WTC11 (cell line): Measurements from ENCODE around the gene CALML3. TPM values are rescaled to one million over a fixed set of nuclear protein-coding genes. Genes with fewer than 3 reads are reported as not detected.

ENCODE experiments used
- ATAC-seq: fragments of 200-7000 bp; cut with Tn5 transposase; 2 replicates; pipeline ENCODE4 v1.10.0; 2021; ENCODE audit warnings: mild to moderate bottlenecking, moderate library complexity
- CTCF ChIA-PET: fragments of 300-600 bp; sonication (Branson Sonifier 250); formaldehyde crosslinking; loops from one replicate; lab custom pipeline; 2021; ENCODE audit warnings: antibody characterized with exemption; lab: Charles Lee
- POLR2A ChIA-PET: fragments of 350-600 bp; sonication (Branson Sonifier 250); formaldehyde crosslinking; loops from one replicate; lab custom pipeline; 2021; ENCODE audit warnings: antibody characterized with exemption; lab: Charles Lee
- DNase-seq: peaks from one replicate; pipeline ENCODE4 v3.0.0; 2021; ENCODE audit warnings: low spot score
- H3K27ac Mint-ChIP-seq: 2 replicates; pipeline ENCODE4 v1.8.0; 2021; ENCODE audit warnings: mixed read lengths
- H3K27me3 Mint-ChIP-seq: 2 replicates; pipeline ENCODE4 v1.8.0; 2021; ENCODE audit warnings: low read depth, mild to moderate bottlenecking, moderate library complexity, mixed read lengths
- H3K36me3 Mint-ChIP-seq: 2 replicates; pipeline ENCODE4 v1.8.0; 2021; ENCODE audit warnings: mixed read lengths
- H3K4me1 Mint-ChIP-seq: 2 replicates; pipeline ENCODE4 v1.8.0; 2022; ENCODE audit warnings: mixed read lengths
- H3K4me3 Mint-ChIP-seq: 2 replicates; pipeline ENCODE4 v1.8.0; 2021; ENCODE audit warnings: mild to moderate bottlenecking, moderate library complexity, mixed read lengths
- H3K9me3 Mint-ChIP-seq: 2 replicates; pipeline ENCODE4 v1.8.0; 2021; ENCODE audit warnings: mixed read lengths
- CREB1 ChIP-seq: sonication (generic); formaldehyde crosslinking; IDR thresholded peaks from 2 replicates; pipeline ENCODE4 v1.8.0; 2023; ENCODE audit warnings: mild to moderate bottlenecking, missing genetic modification reagents
- CREM ChIP-seq: sonication (generic); formaldehyde crosslinking; IDR thresholded peaks from 2 replicates; pipeline ENCODE4 v1.8.1; 2022; ENCODE audit warnings: mild to moderate bottlenecking, missing genetic modification reagents, moderate library complexity
- FOXP4 ChIP-seq: sonication (generic); formaldehyde crosslinking; IDR thresholded peaks from 2 replicates; pipeline ENCODE4 v1.8.0; 2022; ENCODE audit warnings: mild to moderate bottlenecking, missing genetic modification reagents
- IRF1 ChIP-seq: sonication (generic); formaldehyde crosslinking; IDR thresholded peaks from 2 replicates; pipeline ENCODE4 v1.8.0; 2023; ENCODE audit warnings: missing genetic modification reagents
- JUN ChIP-seq: sonication (generic); formaldehyde crosslinking; IDR thresholded peaks from 2 replicates; pipeline ENCODE4 v1.8.0; 2023; ENCODE audit warnings: mild to moderate bottlenecking, missing genetic modification reagents
- KAT7 ChIP-seq: sonication (generic); formaldehyde crosslinking; IDR thresholded peaks from 2 replicates; pipeline ENCODE4 v1.8.1; 2023; ENCODE audit warnings: missing genetic modification reagents, mild to moderate bottlenecking, borderline replicate concordance
- NR1H2 ChIP-seq: sonication (generic); formaldehyde crosslinking; IDR thresholded peaks from 2 replicates; pipeline ENCODE4 v1.9.0; 2021; ENCODE audit warnings: mild to moderate bottlenecking, moderate library complexity, missing genetic modification reagents
- NR3C1 ChIP-seq: sonication (generic); formaldehyde crosslinking; conservative IDR thresholded peaks from 2 replicates; pipeline ENCODE4 v1.8.1; 2023; ENCODE audit warnings: low read depth, mild to moderate bottlenecking, missing genetic modification reagents
- SOX15 ChIP-seq: fragments of 250-450 bp; sonication (Bioruptor Pico); IDR thresholded peaks from 2 replicates; pipeline ENCODE4 v1.9.0; 2021; ENCODE audit warnings: mild to moderate bottlenecking
- STAT6 ChIP-seq: sonication (generic); formaldehyde crosslinking; conservative IDR thresholded peaks from 2 replicates; pipeline ENCODE4 v1.8.1; 2023; ENCODE audit warnings: mild to moderate bottlenecking, low read depth, missing genetic modification reagents, moderate library complexity
- TEAD1 ChIP-seq: sonication (generic); formaldehyde crosslinking; IDR thresholded peaks from 2 replicates; pipeline ENCODE4 v1.8.0; 2022; ENCODE audit warnings: mild to moderate bottlenecking, missing genetic modification reagents
- TEAD4 ChIP-seq: sonication (generic); formaldehyde crosslinking; IDR thresholded peaks from 2 replicates; pipeline ENCODE4 v1.8.0; 2022; ENCODE audit warnings: mild to moderate bottlenecking, missing genetic modification reagents
- TP53 ChIP-seq: sonication (generic); formaldehyde crosslinking; IDR thresholded peaks from 2 replicates; pipeline ENCODE4 v1.8.1; 2023; ENCODE audit warnings: mild to moderate bottlenecking, missing genetic modification reagents
- USF1 ChIP-seq: sonication (generic); formaldehyde crosslinking; IDR thresholded peaks from 2 replicates; pipeline ENCODE4 v1.8.0; 2022; ENCODE audit warnings: mild to moderate bottlenecking, missing genetic modification reagents
- USF2 ChIP-seq: sonication (generic); formaldehyde crosslinking; IDR thresholded peaks from 2 replicates; pipeline ENCODE4 v1.8.1; 2023; ENCODE audit warnings: mild to moderate bottlenecking, missing genetic modification reagents, moderate library complexity
- ZBTB21 ChIP-seq: sonication (generic); formaldehyde crosslinking; IDR thresholded peaks from 2 replicates; pipeline ENCODE4 v1.8.1; 2023; ENCODE audit warnings: mild to moderate bottlenecking, missing genetic modification reagents, borderline replicate concordance
- ZBTB43 ChIP-seq: sonication (generic); formaldehyde crosslinking; IDR thresholded peaks from 2 replicates; pipeline ENCODE4 v1.8.1; 2023; ENCODE audit warnings: mild to moderate bottlenecking, missing genetic modification reagents
- ZNF219 ChIP-seq: sonication (generic); formaldehyde crosslinking; IDR thresholded peaks from 2 replicates; pipeline ENCODE4 v1.8.0; 2023; ENCODE audit warnings: missing genetic modification reagents, mild to moderate bottlenecking, borderline replicate concordance
- ZNF263 ChIP-seq: sonication (generic); formaldehyde crosslinking; IDR thresholded peaks from 2 replicates; pipeline ENCODE4 v1.8.1; 2022; ENCODE audit warnings: low read depth, mild to moderate bottlenecking, moderate library complexity, missing genetic modification reagents
- ZNF317 ChIP-seq: sonication (generic); formaldehyde crosslinking; IDR thresholded peaks from 2 replicates; pipeline ENCODE4 v1.8.1; 2023; ENCODE audit warnings: low read depth, mild to moderate bottlenecking, moderate library complexity, missing genetic modification reagents, borderline replicate concordance
- ZNF512 ChIP-seq: sonication (generic); formaldehyde crosslinking; IDR thresholded peaks from 2 replicates; pipeline ENCODE4 v1.8.1; 2022; ENCODE audit warnings: missing genetic modification reagents, borderline replicate concordance
- ZNF671 ChIP-seq: fragments of 250-450 bp; sonication (Bioruptor Pico); IDR thresholded peaks from 2 replicates; pipeline ENCODE4 v1.8.0; 2021; ENCODE audit warnings: mild to moderate bottlenecking
- total RNA-seq: library from RNA; stranded (reverse); gene quantifications from 3 replicates; pipeline ENCODE4 v1.2.3, GENCODE V29; 2021

CALML3 gene
- total RNA-seq, 1 experiment from 2014 or later = not detected

GRCh38 chr10:5507649-5508131, 17.1 kb upstream of the CALML3 start (continued):
- TF ChIP-seq STAT6 (CRISPR knock-in tag) (no peak), NR1H2 (CRISPR knock-in tag) (no peak), ZNF317 (CRISPR knock-in tag) (no peak), KAT7 (CRISPR knock-in tag) (no peak), ZNF219 (no peak), NR3C1 (CRISPR knock-in tag) (no peak), ZBTB21 (CRISPR knock-in tag) (no peak), CREM (CRISPR knock-in tag) (no peak), ZNF512 (CRISPR knock-in tag) (no peak), ZNF671 (no peak)
- TF ChIP-seq, all 79 proteins: peak for 0

GRCh38 chr10:5508161-5508604, 16.6 kb upstream of the CALML3 start:
- Mint-ChIP-seq H3K27me3 (no peaks in the 10 kb centered on the region; the same call in 1 of the 2 replicates), H3K4me1 (peaks cover 26% of the 10 kb centered on the region)
- CTCF ChIA-PET = no interaction called here

More at GRCh38 chr10:5508161-5508604, 16.6 kb upstream of the CALML3 start:
- TF ChIP-seq USF1 (no peak), CREB1 (CRISPR knock-in tag) (no peak), FOXP4 (CRISPR knock-in tag) (no peak), SOX15 (CRISPR knock-in tag) (no peak), USF2 (CRISPR knock-in tag) (no peak), TEAD4 (no peak), KAT7 (CRISPR knock-in tag) (no peak), JUN (CRISPR knock-in tag) (no peak), TEAD1 (CRISPR knock-in tag) (no peak), ZNF263 (CRISPR knock-in tag) (no peak), ZBTB43 (CRISPR knock-in tag) (no peak), IRF1 (no peak), TP53 (CRISPR knock-in tag) (no peak)
- POLR2A ChIA-PET = no interaction called here
- H3K4me3 Mint-ChIP-seq = no peak overlapping the region
- H3K36me3 Mint-ChIP-seq = no peaks in the 10 kb centered on the region
- H3K27ac Mint-ChIP-seq = no peak overlapping the region
- no peak for ATAC-seq
- H3K9me3 Mint-ChIP-seq = no peaks in the 10 kb centered on the region
- no peak for DNase-seq
